GM12872 (cell line): ENCODE results near the gene PHC1.

ENCODE experiments used
- TF ChIP-seq, protein P1 (sequence below): IDR thresholded peaks from 3 replicates; pipeline ENCODE4 v1.5.1; 2011; ENCODE audit warnings: low read depth, mild to moderate bottlenecking, low read length, moderate library complexity; ENCODE audit not compliant: insufficient read depth

PHC1 gene

DNA sequence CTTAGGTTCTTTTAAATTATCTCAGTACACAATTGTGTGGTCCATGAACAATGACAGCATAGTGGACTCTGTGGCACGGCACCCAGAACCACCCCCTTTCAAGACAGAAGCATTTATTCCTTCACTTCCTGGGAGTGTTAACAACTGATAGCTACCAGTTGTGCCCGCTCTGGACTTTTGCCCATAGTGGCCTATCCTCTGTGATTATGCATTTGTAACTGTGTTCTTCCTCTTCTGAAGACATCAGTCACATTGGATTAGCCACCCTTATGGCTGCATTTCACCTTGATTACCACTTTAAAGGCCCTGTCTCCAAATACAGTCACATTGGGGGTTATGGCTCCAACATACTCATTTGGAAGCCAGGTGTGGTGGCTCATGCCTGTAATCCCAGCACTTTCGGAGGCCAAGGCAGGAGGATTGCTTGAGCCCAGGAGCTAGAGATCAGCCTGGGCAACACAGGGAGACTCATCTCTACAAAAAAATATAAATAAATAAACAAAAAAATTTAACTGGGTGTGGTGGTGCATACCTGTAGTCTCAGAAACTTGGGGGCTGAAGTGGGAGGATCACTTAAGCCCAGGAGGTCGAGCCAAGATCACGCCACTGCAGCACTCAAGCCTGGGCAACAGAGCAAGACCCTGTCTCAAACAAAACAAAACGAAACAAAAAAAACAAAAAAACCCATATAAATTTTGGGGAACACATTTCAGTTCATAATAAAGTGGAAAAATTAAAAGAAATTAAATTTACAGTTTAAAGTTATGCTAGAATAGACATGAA lies 27.6 kb upstream of the PHC1 start:
- TF ChIP-seq, protein P1, sequence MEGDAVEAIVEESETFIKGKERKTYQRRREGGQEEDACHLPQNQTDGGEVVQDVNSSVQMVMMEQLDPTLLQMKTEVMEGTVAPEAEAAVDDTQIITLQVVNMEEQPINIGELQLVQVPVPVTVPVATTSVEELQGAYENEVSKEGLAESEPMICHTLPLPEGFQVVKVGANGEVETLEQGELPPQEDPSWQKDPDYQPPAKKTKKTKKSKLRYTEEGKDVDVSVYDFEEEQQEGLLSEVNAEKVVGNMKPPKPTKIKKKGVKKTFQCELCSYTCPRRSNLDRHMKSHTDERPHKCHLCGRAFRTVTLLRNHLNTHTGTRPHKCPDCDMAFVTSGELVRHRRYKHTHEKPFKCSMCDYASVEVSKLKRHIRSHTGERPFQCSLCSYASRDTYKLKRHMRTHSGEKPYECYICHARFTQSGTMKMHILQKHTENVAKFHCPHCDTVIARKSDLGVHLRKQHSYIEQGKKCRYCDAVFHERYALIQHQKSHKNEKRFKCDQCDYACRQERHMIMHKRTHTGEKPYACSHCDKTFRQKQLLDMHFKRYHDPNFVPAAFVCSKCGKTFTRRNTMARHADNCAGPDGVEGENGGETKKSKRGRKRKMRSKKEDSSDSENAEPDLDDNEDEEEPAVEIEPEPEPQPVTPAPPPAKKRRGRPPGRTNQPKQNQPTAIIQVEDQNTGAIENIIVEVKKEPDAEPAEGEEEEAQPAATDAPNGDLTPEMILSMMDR = no peak

DNA sequence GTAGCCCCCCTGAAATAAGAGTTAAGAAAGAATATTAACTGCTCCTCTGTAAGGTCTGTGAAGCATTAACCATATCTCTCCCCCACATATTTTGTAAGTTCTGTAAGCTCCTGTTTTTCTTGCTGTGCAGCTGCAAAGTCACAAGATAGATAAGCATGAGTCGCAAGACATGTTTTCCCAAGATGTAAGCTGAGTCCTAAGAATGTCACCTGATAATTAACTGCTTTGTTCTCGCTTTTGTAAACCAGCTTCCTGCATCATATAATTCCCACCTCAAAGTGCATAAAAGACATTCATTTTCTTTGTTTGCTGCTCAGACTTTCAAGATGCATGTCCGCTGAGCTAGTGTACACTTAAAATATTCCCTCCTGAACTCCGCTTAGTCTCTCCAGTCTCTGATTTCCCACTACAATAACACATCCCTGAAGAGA lies 27.0 kb upstream of the PHC1 start:
- TF ChIP-seq, protein P1 = no peak

DNA sequence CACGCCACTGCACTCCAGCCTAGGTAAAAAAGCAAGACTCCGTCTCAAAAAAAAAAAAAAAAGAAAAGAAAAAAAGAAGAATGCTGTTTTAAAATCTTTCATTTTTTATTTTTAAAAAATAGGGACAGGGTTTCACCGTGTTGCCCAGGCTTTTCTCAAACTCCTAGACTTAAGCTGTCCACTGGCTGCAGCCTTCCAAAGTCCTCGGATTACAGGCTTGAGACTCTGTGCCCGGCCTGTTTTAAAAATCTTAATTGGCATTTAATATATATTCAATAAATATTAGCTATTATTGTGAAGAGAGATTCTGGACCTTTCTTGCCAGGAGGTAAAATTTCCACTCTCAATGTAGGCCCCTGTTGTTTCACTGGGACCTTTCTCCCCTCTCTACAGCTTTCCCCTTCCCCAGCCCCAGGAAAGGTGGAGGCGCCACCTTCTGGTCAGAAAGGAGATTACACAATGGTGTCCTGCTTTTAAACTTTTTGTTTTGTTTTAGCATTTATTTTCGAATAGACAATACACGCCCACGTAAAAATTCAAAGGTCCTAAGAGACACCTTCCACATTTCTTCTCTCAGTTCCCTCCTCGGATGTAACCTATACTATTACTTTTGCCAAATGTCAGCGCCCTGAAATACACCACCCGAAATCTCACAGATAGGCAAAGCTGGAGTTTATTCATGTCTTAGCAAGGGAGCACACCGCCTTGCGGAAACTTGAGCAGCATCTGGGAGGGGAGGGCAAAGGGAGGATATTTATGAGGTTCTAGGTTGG lies 23.8 kb upstream of the PHC1 start:
- TF ChIP-seq, protein P1 = peak; percentile 72

DNA sequence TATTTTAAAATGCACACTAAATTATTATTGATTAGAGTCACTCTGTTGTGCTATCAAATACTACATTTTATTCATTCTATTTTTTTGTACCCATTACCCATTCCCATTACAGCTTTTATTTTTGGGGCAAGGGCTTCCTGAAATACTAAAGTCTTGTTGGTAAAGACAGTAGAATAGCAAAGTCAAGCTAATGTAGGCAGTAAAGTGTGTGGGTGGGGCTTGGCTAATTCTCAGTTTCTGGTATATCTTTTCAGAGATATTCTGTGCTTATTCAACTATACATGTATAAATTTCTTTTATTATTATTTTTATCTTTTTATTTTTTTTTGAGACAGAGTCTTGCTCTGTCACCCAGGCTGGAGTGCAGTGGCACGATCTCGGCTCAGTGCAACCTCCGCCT lies 22.3 kb upstream of the PHC1 start:
- TF ChIP-seq, protein P1 = no peak

DNA sequence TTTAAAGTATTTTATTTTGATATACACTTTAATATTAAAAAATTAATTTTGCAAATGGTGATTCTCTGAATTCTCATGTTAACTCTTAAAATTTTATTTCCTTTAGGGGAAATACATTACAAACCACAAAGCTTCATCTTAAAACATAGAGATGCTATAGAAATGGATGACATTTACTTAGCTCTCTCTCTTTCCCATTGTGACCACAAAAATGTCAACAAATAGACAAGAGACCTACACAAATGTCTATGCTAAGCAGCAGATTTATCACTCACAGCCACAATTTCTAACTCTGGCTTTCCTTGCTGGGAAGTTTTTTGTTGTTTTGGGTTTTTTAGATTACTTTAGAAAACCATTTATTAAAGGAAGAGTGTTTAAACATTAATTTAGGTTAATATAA lies 19.9 kb upstream of the PHC1 start:
- TF ChIP-seq, protein P1 = no peak

DNA sequence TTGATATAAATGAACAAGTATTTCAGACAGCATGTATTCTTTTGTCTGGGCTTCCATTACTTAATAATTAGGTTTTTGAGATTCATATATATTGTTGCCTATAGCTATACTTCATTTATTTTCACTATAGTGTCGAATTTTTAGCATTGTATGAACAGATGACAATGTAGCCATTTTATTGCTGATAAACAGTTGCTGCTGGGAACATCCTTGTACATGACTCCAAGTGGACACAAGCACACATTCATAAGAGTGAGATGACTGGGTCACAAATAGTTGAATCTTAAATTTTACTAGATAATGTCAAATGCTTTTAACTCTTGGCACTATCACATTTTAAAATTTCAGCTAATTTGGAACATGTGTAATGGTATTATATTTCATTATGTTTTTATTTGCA lies 19.3 kb upstream of the PHC1 start:
- TF ChIP-seq, protein P1 = no peak

DNA sequence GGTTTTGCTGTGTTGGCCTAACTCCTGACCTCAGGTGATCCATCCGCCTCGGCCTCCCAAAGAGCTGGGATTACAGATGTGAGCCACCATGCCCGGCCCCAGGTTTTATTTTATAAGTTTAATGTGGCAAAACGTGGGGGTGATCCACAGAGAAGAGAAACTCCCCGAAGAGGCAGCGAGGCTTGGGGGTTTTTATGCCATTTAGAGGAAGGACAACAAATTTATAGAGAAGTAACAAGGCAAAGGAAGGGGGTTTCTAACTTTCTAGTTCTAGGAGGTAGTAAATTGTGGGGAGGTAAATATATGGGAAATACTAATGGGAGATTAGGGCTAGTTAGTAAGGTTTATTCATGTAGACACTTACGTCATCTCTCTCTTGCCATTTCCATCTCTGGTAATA lies 17.2 kb upstream of the PHC1 start:
- TF ChIP-seq, protein P1 = no peak
